GM06990 (cell line): ENCODE data around the gene CNTN5.
A peak's percentile ranks its signal among the peaks of the same experiment; 100 is the strongest.

ENCODE experiments used
- DNase-seq: peaks from one replicate; pipeline ENCODE4 v3.0.0-alpha.2; 2011; ENCODE audit not compliant: insufficient read length; ENCODE audit errors: extremely low read depth
- H3K27me3 ChIP-seq: replicated peaks from 2 replicates; pipeline ENCODE4 v1.6.0; 2011; ENCODE audit warnings: low read length; ENCODE audit not compliant: control insufficient read depth, insufficient read depth
- H3K36me3 ChIP-seq: 2 replicates; pipeline ENCODE4 v1.5.1; 2011; ENCODE audit warnings: low read length; ENCODE audit not compliant: control insufficient read depth, insufficient read depth
- H3K4me3 ChIP-seq: replicated peaks from 2 replicates; pipeline ENCODE4 v1.5.1; 2011; ENCODE audit warnings: low read depth, mild to moderate bottlenecking, control low read depth, low read length
- TF ChIP-seq, protein P1 (sequence below): IDR thresholded peaks from 2 replicates; pipeline ENCODE4 v1.5.1; 2011; ENCODE audit warnings: low read length, control low read depth, mild to moderate bottlenecking, inconsistent platforms; ENCODE audit not compliant: insufficient read depth, poor library complexity, severe bottlenecking

CNTN5 gene

DNA sequence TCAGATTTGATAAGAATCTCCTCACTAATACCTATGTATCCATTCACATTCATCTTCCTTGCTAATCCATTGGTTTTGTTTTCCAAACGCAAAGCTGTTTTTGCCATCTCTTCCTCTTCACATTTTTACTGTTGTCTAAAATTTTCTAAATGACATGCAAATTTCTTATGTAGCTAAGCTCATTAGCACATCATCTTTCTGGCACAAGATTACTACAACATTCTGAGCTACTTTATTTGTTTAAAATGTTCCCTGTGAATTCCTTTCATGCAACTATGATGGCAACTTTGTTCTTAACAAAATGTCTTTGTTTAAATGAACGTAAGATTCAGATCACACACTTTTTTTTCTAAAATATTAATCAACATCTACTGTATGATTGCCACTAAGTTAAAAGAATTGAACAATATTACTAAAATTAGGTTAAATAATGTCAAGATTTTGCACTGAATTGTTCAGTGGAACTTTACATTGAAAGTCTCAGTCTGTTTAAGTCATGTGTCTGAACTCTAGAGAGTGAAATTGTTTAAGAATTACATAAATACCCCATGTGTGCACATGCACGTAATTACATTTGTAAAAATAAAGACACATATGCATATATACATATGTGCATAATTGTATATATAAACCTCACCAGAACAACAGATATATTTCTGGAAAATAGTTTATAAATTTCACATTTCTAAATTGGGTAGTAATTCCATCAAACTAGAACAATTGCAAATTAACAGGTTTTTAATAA, 688.4 kb downstream of the CNTN5 start:
- no peaks in the 10 kb centered on the region for H3K36me3 ChIP-seq
- no peak overlapping the region for H3K4me3 ChIP-seq
- TF ChIP-seq, protein P1, sequence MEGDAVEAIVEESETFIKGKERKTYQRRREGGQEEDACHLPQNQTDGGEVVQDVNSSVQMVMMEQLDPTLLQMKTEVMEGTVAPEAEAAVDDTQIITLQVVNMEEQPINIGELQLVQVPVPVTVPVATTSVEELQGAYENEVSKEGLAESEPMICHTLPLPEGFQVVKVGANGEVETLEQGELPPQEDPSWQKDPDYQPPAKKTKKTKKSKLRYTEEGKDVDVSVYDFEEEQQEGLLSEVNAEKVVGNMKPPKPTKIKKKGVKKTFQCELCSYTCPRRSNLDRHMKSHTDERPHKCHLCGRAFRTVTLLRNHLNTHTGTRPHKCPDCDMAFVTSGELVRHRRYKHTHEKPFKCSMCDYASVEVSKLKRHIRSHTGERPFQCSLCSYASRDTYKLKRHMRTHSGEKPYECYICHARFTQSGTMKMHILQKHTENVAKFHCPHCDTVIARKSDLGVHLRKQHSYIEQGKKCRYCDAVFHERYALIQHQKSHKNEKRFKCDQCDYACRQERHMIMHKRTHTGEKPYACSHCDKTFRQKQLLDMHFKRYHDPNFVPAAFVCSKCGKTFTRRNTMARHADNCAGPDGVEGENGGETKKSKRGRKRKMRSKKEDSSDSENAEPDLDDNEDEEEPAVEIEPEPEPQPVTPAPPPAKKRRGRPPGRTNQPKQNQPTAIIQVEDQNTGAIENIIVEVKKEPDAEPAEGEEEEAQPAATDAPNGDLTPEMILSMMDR: no peak
- DNase-seq: no peak
- H3K27me3 ChIP-seq: no peaks in the 10 kb centered on the region

DNA sequence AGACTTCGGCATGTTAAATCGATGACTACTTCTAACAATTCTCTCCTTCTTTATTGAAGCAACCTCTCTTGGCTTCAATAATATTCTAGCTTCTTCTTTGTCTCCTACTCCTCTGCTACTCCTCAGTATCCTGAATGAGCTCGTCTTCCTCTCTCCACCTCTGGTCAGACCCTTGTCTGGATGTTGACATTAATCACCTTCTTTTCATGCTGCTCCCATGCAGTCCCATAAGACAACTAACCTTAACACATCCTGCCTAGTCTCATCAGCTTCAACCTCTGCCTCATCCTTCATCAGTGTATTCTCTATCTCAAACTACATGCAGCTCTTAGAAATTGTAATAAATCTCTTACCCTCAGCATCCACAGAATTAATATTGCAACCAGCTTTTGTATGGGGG, 695.6 kb downstream of the CNTN5 start:
- no peak overlapping the region for H3K4me3 ChIP-seq
- TF ChIP-seq, protein P1: no peak
- DNase-seq: no peak
- no peaks in the 10 kb centered on the region for H3K27me3 ChIP-seq
- H3K36me3 ChIP-seq: no peaks in the 10 kb centered on the region

DNA sequence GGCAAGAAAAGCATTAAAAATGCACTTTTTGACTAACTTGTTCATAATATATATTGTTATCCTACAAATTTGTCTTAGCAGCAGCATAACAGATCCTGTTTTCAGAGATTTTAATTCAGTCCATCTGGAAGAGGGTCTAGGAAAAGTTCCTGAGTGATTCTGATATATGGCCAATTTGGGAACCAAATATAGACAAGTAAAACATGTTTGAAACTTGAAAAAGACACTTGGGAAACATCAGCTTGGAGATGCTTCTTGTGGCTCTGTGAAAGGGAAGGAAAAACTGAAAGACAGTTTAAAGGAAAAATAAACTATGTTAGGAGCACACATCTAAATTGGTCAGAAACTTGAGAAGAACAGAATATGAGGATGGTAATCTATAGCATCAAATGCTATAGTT, 697.5 kb downstream of the CNTN5 start:
- TF ChIP-seq, protein P1: no peak
- Histone ChIP-seq H3K4me3 (no peak overlapping the region), H3K36me3 (no peaks in the 10 kb centered on the region), H3K27me3 (no peaks in the 10 kb centered on the region)
- DNase-seq: no peak

DNA sequence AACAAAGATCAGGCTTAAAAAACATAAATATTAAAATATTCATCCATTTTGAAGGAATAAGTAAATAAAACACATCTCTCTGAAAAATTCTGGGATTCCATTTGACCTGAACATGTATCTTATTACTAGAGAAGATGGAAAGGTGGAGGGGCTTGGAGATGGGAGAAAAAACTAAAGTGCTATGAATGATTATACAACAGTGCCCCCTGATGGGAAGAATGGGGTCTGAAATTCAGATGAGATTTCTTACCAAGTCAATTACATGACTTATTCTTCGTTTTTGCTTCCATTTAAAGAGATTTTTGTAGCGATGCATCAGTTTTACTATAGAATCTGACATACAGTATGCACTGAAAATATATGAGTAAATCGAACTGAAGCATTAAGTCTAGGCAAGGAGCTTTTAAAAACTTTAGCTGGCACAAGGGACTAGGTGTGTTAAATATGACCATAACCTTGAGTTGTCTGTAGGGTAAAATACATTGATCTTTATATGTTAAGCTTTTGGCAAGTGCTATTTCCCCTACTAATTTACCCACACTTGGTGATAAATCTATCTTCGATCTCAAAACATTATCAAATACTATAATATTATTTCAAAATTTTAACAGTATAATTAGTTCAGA, 718.8 kb downstream of the CNTN5 start:
- TF ChIP-seq, protein P1: peak; percentile 56
- Histone ChIP-seq H3K4me3 (no peak overlapping the region), H3K27me3 (no peaks in the 10 kb centered on the region), H3K36me3 (no peaks in the 10 kb centered on the region)
- DNase-seq: no peak

DNA sequence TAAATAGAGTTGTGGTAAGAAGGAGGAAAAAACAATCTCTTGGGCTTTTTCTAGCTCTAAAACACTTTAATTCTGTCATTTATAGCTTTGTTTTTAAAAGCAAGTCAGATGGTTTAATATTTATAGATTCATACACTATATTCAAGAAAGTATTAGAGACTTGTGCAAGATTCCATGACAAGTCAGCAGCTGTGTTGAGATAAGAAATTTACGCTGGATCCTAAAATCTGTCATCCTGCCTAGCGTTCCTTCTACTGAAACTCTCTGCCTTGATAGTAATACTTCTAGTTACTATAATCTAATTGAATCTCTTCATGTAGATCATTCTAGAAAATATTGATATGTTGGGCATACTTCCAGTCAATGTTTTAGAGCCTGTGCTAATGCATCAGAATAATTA, 721.8 kb downstream of the CNTN5 start:
- DNase-seq: no peak
- TF ChIP-seq, protein P1: no peak
- H3K36me3 ChIP-seq: no peaks in the 10 kb centered on the region
- H3K4me3 ChIP-seq: no peak overlapping the region
- H3K27me3 ChIP-seq: no peaks in the 10 kb centered on the region
